ENCODE measurements around the gene ZBTB16. TPM values are rescaled to one million over a fixed set of nuclear protein-coding genes. Genes with fewer than 3 reads are reported as not detected.

ZBTB16 gene
- total RNA-seq, 1 experiment from 2014 or later = not detected

DNA sequence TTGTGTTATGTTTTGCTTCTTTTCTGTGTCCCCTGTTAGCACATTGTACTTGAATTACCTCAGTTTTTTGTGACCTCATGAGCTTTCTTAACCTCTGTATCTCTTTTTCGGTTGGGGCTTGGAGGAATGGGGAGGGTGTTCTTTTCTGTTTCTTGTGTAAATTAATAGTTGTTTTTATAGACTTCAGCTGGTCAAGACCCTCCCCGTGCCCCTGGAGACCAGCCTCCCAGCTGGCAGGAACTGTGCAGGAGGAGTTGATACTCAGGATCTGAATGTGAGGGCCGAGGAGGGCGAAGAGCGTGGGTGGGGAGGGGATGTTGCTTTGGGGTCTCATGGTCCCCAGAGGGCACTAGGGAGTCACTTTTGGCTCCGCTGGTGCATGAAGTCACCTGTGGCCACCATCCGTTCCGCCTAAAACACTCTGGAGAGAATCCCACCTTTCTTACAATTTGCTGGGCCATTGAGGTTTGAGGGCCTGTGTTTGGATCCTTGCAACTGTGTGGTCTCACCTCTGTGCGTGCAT is 192.4 kb downstream of the ZBTB16 start:
- no peak overlapping the region for H3K4me3 ChIP-seq
- H3K36me3 ChIP-seq = no peaks in the 10 kb centered on the region
- DNase-seq = no peak
- no peaks in the 10 kb centered on the region for H3K4me1 ChIP-seq
- H3K9me3 ChIP-seq (replicated peaks) = no peaks in the 10 kb centered on the region
- H3K27ac ChIP-seq = no peak overlapping the region
- H3K27me3 ChIP-seq = no peaks in the 10 kb centered on the region

DNA sequence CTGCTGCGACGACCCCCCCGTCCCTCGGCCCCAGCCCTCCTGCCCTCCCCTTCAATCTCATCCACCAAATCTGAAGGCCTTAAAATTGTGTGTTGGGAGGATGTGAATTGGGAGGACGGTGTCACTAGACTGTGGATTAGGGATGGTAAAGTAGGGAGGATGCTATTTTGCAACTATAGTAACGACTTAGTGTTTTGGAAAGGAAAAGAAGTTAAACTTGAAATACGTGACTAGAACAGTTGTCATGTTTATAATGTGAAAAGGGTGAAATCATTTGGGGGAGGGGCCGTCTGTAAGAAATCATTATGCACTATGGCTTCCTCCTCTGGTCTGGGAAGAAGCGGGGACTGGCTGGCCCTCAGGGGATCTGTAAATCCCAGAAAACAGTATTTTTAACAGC is 193.3 kb downstream of the ZBTB16 start:
- Histone ChIP-seq H3K4me3 (no peak overlapping the region), H3K9me3 (replicated peaks) (no peaks in the 10 kb centered on the region), H3K27me3 (no peaks in the 10 kb centered on the region), H3K27ac (no peak overlapping the region), H3K36me3 (no peaks in the 10 kb centered on the region), H3K4me1 (no peaks in the 10 kb centered on the region)
- DNase-seq = no peak

DNA sequence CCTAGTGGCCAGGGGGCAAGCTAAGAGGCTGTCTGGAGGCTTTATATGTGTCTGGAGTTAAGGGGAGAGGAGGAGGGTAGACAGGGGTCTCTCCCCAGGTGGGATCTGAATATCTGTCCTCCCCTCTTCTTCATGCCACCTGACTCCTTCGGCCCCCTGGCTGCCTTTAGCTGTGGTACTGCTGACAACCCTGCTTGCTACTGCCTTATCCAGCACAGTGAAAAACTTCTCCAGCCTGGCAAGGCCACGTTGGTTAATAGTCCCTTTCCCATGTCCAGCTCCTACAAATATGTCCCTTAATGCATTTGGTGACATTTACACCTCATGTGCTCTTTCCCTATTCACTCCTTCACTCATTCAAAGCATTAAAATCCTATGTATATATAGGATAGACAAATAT is 194.3 kb downstream of the ZBTB16 start:
- no peak for DNase-seq
- H3K9me3 ChIP-seq (replicated peaks) = no peaks in the 10 kb centered on the region
- H3K27ac ChIP-seq = no peak overlapping the region
- no peak overlapping the region for H3K4me3 ChIP-seq
- H3K36me3 ChIP-seq = no peaks in the 10 kb centered on the region
- no peaks in the 10 kb centered on the region for H3K4me1 ChIP-seq
- H3K27me3 ChIP-seq = no peaks in the 10 kb centered on the region

DNA sequence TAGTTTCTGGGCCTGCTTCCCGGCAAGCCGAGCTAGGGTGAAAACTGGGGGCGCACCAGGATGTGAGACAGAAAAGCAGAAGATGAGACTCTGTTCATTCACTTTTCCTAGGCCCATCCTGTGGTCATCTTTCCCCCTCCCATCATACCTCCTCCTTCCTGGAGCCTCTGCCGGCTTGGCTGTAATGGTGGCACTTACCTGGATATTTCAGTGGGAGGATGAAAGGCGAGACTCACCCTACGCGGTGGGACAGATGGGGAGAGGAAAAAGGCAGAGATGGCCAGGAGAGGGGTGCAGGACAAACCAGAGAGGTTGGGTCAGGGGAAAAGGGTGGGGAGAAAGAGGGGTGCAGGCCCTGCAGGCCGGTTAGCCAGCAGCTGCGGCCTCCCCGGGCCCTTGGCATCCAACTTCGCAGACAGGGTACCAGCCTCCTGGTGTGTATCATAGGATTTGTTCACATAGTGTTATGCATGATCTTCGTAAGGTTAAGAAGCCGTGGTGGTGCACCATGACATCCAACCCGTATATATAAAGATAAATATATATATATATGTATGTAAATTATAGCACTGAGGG is 195.1 kb downstream of the ZBTB16 start:
- Histone ChIP-seq H3K36me3 (no peaks in the 10 kb centered on the region), H3K4me3 (no peak overlapping the region), H3K9me3 (replicated peaks) (no peaks in the 10 kb centered on the region), H3K27ac (no peak overlapping the region), H3K4me1 (no peaks in the 10 kb centered on the region), H3K27me3 (no peaks in the 10 kb centered on the region)
- no peak for DNase-seq

DNA sequence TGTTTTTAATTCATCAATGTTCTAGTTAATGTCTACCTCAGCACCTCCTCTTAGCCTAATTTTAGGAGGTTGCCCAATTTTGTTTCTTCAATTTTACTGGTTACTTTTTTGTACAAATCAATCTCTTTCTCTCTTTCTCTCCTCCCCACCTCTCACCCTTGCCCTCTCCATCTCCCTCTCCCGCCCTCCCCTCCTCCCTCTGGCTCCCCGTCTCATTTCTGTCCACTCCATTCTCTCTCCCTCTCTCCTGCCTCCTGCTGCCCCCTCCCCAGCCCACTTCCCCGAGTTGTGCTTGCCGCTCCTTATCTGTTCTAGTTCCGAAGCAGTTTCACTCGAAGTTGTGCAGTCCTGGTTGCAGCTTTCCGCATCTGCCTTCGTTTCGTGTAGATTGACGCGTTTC is 195.8 kb downstream of the ZBTB16 start:
- Histone ChIP-seq H3K4me3 (no peak overlapping the region), H3K4me1 (no peaks in the 10 kb centered on the region), H3K9me3 (replicated peaks) (no peaks in the 10 kb centered on the region), H3K36me3 (no peaks in the 10 kb centered on the region), H3K27ac (no peak overlapping the region), H3K27me3 (no peaks in the 10 kb centered on the region)
- no peak for DNase-seq

DNA sequence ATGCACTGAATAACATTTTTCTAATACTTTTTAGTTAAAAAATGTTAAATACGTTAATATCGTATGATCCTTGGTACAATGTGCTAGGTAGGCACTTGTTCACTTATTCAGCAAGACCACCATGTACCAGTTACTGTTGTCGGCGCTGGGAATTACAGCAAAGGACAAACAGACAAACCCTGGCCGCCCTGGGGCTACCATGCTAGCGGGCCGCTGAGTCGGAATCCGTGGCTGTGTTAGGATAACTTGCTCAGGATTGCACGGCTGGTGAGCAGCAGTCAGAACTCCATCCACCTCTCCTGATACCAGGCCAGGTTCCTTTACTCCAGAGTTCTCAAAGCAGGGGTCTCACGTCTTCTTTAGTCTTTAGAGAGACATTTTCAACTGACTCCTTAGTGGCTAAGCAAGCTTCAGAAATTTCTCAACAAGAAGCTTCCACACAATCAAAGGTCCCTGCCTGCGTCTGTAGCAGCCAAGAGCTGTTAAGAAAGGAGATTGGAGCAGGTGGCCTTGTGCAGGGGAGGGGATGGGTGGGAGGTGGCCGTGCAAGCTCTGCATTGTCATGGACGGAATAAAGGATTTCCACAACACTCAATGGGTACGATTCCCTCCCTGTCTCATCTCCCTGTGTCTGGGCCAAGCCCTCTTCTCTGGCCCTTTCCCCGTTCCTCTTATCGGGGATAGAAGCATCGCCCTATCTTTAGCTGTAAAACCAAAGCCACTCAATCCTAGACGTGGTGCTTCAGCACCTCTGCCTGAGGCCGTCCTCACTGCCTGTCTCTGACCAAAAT is 196.9 kb downstream of the ZBTB16 start:
- Histone ChIP-seq H3K36me3 (no peaks in the 10 kb centered on the region), H3K4me1 (no peaks in the 10 kb centered on the region), H3K27me3 (no peaks in the 10 kb centered on the region), H3K4me3 (no peak overlapping the region), H3K9me3 (replicated peaks) (no peaks in the 10 kb centered on the region), H3K27ac (no peak overlapping the region)
- DNase-seq = no peak

GRCh38 chr11:114256967-114257286 is 197.4 kb downstream of the ZBTB16 start:
- no peaks in the 10 kb centered on the region for H3K4me1 ChIP-seq
- H3K36me3 ChIP-seq = no peaks in the 10 kb centered on the region
- H3K27ac ChIP-seq = no peak overlapping the region
- no peak for DNase-seq
- H3K9me3 ChIP-seq (replicated peaks) = no peaks in the 10 kb centered on the region
- no peaks in the 10 kb centered on the region for H3K27me3 ChIP-seq
- H3K4me3 ChIP-seq = no peak overlapping the region

DNA sequence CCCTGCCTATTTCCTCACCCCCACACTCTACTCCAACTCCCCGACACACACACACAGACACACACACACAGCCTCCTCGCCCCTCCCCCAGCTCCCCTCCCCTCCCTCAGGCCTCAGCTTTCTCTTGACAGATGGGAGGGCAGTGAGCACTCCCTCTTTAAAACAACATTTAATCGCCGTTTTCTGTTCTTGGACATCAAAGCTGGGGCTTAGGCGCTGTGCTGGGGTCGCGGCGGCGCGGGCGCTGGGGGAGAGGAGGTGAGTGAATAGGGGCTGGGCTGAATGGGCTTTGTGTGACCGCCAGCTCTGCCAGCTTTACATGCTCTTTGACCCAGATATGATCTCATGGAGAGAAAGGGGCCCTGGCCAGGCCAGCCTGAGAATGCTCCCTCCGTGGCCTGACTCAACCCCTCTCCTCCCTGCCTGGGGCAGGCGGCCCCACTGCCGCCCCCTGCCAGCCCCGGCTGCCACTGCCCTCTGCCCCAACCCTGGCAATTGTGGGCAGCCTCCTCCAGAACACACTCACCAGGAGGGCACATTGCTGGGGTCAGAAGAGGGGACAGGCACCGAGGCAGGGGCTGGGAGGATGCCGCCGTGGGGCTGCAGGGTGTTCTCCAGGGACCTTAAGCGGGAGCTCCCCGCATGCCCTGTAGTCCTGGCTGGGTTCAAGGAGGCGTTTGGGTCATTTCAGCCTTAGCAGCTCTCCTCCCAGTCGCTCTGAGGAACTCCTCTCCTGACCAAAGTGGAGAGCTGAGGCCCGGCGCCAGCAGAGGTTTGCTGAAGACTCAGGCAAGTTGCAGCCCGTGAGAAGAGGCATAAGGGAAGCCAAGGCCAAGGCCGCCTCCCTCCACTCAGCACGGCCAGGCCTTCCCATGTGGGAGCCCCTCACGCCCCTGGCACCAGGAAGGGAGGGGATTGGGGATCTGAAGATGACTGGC is 198.4 kb downstream of the ZBTB16 start:
- no peak overlapping the region for H3K27ac ChIP-seq
- no peak overlapping the region for H3K4me3 ChIP-seq
- H3K9me3 ChIP-seq (replicated peaks) = no peaks in the 10 kb centered on the region
- H3K36me3 ChIP-seq = no peaks in the 10 kb centered on the region
- no peaks in the 10 kb centered on the region for H3K27me3 ChIP-seq
- DNase-seq = no peak
- H3K4me1 ChIP-seq = no peaks in the 10 kb centered on the region

GRCh38 chr11:114258696-114259095 is 199.2 kb downstream of the ZBTB16 start:
- H3K4me3 ChIP-seq = no peak overlapping the region
- no peaks in the 10 kb centered on the region for H3K4me1 ChIP-seq
- H3K9me3 ChIP-seq (replicated peaks) = no peaks in the 10 kb centered on the region
- H3K27ac ChIP-seq = no peak overlapping the region
- no peaks in the 10 kb centered on the region for H3K36me3 ChIP-seq
- DNase-seq = no peak
- no peaks in the 10 kb centered on the region for H3K27me3 ChIP-seq

DNA sequence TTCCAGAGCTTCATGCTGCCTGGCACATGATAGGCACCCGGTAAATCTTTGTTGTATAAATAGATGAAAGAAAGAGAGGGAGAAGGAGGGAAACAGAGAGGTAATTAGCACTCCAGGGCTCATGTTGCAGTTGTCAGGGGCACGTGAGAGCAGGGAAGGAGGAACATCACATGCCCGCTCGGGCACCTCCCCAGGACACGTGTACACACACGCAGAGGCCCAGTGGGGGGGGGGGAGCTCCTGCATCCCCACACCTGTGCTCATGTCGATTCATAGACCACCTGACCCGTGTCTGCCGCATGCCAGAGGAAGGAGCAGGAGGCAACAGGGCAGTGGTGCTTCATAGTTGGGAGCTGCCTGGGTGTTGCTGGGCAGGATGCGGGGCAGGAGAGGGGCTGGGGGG is 199.6 kb downstream of the ZBTB16 start:
- Histone ChIP-seq H3K4me3 (no peak overlapping the region), H3K4me1 (no peaks in the 10 kb centered on the region), H3K36me3 (no peaks in the 10 kb centered on the region), H3K27ac (no peak overlapping the region), H3K27me3 (no peaks in the 10 kb centered on the region), H3K9me3 (replicated peaks) (no peaks in the 10 kb centered on the region)
- DNase-seq = no peak

- no peak overlapping the region for H3K27ac ChIP-seq
- H3K4me1 ChIP-seq = no peaks in the 10 kb centered on the region
Measured at GRCh38 chr11:114259551-114259983, 200.1 kb downstream of the ZBTB16 start.

GRCh38 chr11:114260077-114260476 is 200.6 kb downstream of the ZBTB16 start:
- Histone ChIP-seq H3K4me3 (no peak overlapping the region), H3K9me3 (replicated peaks) (no peaks in the 10 kb centered on the region), H3K4me1 (no peaks in the 10 kb centered on the region), H3K27ac (no peak overlapping the region), H3K27me3 (no peaks in the 10 kb centered on the region), H3K36me3 (no peaks in the 10 kb centered on the region)
- DNase-seq = no peak

More at GRCh38 chr11:114259551-114259983, 200.1 kb downstream of the ZBTB16 start:
- Histone ChIP-seq H3K36me3 (no peaks in the 10 kb centered on the region), H3K27me3 (no peaks in the 10 kb centered on the region), H3K9me3 (replicated peaks) (no peaks in the 10 kb centered on the region), H3K4me3 (no peak overlapping the region)
- DNase-seq = no peak

- Histone ChIP-seq H3K27ac (no peak overlapping the region), H3K4me1 (no peaks in the 10 kb centered on the region), H3K36me3 (no peaks in the 10 kb centered on the region), H3K27me3 (no peaks in the 10 kb centered on the region), H3K9me3 (replicated peaks) (no peaks in the 10 kb centered on the region), H3K4me3 (no peak overlapping the region)
- no peak for DNase-seq
Measured at GRCh38 chr11:114260483-114260882, 201.0 kb downstream of the ZBTB16 start.

GRCh38 chr11:114261791-114262190 is 202.3 kb downstream of the ZBTB16 start:
- Histone ChIP-seq H3K27me3 (no peaks in the 10 kb centered on the region), H3K36me3 (no peaks in the 10 kb centered on the region), H3K9me3 (replicated peaks) (no peaks in the 10 kb centered on the region), H3K4me3 (no peak overlapping the region), H3K27ac (no peak overlapping the region), H3K4me1 (no peaks in the 10 kb centered on the region)
- DNase-seq = no peak

Data from SJCRH30 (cell line).